Mucosa of descending colon (tissue), 3 donors: ENCODE results near the gene CLEC2D. TPM values are rescaled to one million over a fixed set of nuclear protein-coding genes. Genes with fewer than 3 reads are reported as not detected.

Source experiments
- ATAC-seq: fragments of 200-7000 bp; cut with Tn5 transposase; one replicate; pipeline ENCODE4 v1.9.1; 2020; ENCODE audit warnings: mild to moderate bottlenecking, moderate library complexity
- DNase-seq, 3 donors: peaks; one replicate each; pipeline ENCODE4 v3.0.0-alpha.2; 2020
- H3K36me3 ChIP-seq: fragments of 200-600 bp; one replicate; pipeline ENCODE4 v1.8.0; 2021; ENCODE audit warnings: low read depth, mild to moderate bottlenecking
- H3K4me1 ChIP-seq: fragments of 200-600 bp; one replicate; pipeline ENCODE4 v1.8.0; 2021; ENCODE audit warnings: low read depth, mild to moderate bottlenecking
- H3K4me3 ChIP-seq: fragments of 200-600 bp; one replicate; pipeline ENCODE4 v1.8.0; 2021; ENCODE audit warnings: mild to moderate bottlenecking
- H3K9me3 ChIP-seq: fragments of 200-600 bp; one replicate; pipeline ENCODE4 v1.8.0; 2021; ENCODE audit warnings: mild to moderate bottlenecking
- intact Hi-C, 2 donors: fragments of 100-400 bp; cut with DNase I in 1 of 2; cut with micrococcal nuclease in 1 of 2; formaldehyde crosslinking; loops; one replicate each; pipeline versions ENCODE4 v1.11.0 to v1.11.1; 2022; cut with DNase I, micrococcal nuclease
- total RNA-seq, 3 donors: library from RNA; stranded (reverse); fragmentation: NEBNext Ultra II Directional in 2 of 3; extraction: Animal tissue kit (Norgen Biotek cat#: 25700) in 2 of 3; gene quantifications; one replicate each; pipeline versions ENCODE4 v1.2.1 to v1.2.4, GENCODE V29; 2021 to 2023
- TF ChIP-seq, protein P1 (sequence below): fragments of 200-600 bp; IDR thresholded peaks from one replicate; pipeline ENCODE4 v1.8.0; 2022; ENCODE audit warnings: antibody characterized with exemption, mild to moderate bottlenecking
- donor health status: DM: no; HTN: no; CAD: no; lungs with moderate emphysema.
- donor health status: DM: no; HTN: no; CAD: no.
- donor health status: DM: no; HTN: yes; CAD: no.

Gene CLEC2D
- total RNA-seq, 3 donors from 2014 or later: 7.1 to 10.1 (median 7.2) TPM

DNA sequence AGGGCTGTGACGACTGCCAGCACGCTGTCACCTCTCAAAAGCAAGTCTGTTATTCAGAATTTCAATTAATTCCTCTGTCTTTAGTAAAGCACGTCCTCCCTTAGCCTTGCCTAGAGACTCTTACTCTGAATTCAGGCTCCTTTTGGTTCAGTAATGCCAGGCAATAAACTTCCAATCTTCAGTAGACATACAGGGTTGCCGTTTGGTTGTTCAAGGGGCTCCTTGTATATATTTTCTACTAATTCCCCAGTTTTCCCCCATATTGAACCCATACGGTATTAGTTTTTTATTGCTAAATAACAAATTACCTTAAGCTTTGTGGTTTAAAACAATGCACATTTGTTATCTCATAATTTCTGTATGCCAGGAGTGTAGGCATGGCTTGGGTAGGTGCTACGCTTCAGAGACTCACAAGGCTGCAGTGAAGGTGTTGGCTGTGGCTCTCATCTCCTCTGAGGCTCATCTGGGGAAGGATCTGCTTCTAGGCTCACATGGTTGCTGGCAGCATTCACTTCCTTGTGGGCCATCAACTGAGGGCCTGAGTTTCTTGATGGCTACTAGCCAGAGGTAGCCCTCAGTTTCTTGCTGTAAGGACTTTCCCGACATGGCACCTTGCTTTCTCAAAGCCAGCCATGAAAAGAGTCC lies 70.7 kb downstream of the CLEC2D start:
- Histone ChIP-seq H3K36me3 (no peaks in the 10 kb centered on the region), H3K9me3 (no peaks in the 10 kb centered on the region), H3K4me1 (peaks cover 7% of the 10 kb centered on the region), H3K4me3 (no peak overlapping the region)
- TF ChIP-seq, protein P1, sequence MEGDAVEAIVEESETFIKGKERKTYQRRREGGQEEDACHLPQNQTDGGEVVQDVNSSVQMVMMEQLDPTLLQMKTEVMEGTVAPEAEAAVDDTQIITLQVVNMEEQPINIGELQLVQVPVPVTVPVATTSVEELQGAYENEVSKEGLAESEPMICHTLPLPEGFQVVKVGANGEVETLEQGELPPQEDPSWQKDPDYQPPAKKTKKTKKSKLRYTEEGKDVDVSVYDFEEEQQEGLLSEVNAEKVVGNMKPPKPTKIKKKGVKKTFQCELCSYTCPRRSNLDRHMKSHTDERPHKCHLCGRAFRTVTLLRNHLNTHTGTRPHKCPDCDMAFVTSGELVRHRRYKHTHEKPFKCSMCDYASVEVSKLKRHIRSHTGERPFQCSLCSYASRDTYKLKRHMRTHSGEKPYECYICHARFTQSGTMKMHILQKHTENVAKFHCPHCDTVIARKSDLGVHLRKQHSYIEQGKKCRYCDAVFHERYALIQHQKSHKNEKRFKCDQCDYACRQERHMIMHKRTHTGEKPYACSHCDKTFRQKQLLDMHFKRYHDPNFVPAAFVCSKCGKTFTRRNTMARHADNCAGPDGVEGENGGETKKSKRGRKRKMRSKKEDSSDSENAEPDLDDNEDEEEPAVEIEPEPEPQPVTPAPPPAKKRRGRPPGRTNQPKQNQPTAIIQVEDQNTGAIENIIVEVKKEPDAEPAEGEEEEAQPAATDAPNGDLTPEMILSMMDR: no peak
- intact Hi-C loops: loop anchor here in 1 of 2 donors (10.0 kb wide), 1 partner anchor 185 kb away; no protein-coding TSS in a partner anchor
- DNase-seq (no peak), ATAC-seq (peak; percentile 68)

DNA sequence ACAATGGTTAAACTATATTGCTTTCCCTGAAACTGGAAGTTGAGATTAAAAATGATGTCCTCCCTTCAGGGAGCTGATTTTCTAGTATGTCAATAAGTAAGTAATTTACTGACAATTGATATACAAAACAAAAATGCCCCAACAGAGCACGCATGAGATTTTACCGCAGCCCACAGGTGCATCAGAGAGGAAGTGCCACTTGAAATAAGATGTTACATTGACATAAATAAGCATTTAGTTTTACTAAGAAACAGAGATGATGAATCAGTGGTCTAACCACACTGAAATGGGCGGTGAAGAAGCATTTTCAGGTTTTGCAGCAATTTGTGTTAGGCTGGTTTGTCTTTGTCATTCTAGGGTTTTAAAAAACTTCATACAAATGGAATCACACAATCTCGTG lies 72.2 kb downstream of the CLEC2D start:
- H3K4me1 ChIP-seq: peaks cover 7% of the 10 kb centered on the region
- ATAC-seq: peak; percentile 69
- no peaks in the 10 kb centered on the region for H3K9me3 ChIP-seq
- H3K4me3 ChIP-seq: no peak overlapping the region
- peak in 2 of 3 donors; percentile 54 to 55 for DNase-seq
- intact Hi-C loops: loop anchor here in 1 of 2 donors (10.0 kb wide), 1 partner anchor 183 kb away; no protein-coding TSS in a partner anchor
- TF ChIP-seq, protein P1: no peak
- H3K36me3 ChIP-seq: no peaks in the 10 kb centered on the region

DNA sequence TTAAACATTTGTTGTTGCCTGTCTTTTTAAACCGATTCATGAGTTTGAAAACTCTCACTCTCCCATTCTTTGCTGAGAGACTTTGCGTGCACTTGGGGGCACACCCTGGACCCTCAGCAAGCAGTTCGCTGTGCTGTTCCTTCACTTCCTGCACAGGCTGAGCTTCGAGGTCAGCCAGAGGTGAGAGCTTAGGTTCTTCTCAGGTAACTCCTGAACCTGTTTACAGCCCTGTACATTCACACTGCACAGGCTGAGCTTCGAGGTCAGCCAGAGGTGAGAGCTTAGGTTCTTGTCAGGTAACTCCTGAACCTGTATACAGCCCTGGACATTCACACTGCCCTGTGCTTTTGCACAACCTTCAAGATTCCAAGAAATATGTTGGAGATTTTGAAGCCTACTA lies 73.1 kb downstream of the CLEC2D start:
- TF ChIP-seq, protein P1: no peak
- ATAC-seq (peak; percentile 75), DNase-seq (peak in 2 of 3 donors; percentile 31 to 60)
- intact Hi-C loops: loop anchor here in 1 of 2 donors (10.0 kb wide), 1 partner anchor 182 kb away; no protein-coding TSS in a partner anchor
- Histone ChIP-seq H3K4me1 (peaks cover 3% of the 10 kb centered on the region), H3K9me3 (no peaks in the 10 kb centered on the region), H3K36me3 (no peaks in the 10 kb centered on the region), H3K4me3 (no peak overlapping the region)

DNA sequence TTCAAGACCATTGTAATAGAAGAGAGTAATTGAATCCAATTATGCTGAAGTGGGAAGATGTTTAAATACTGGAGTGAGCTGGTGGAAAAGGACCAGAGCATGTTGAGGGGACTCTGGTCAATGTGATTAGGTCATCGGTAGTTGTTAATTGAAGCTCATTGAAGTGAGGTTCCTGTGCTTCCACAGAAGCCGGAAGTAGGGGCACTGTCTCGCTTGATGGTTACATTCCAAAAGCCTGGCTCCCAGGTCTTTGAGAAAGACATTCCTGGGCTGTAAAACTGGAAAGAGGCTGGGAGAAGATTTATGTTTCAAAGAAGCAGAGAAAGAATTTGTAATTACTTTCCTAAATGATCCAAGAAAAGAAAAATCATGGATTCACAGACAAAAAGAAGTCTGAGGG lies 75.7 kb downstream of the CLEC2D start:
- no peaks in the 10 kb centered on the region for H3K9me3 ChIP-seq
- H3K36me3 ChIP-seq: no peaks in the 10 kb centered on the region
- no peak overlapping the region for H3K4me3 ChIP-seq
- intact Hi-C loops: loop anchor here in 1 of 2 donors (10.0 kb wide), 1 partner anchor 180 kb away; no protein-coding TSS in a partner anchor
- ATAC-seq: no peak
- no peak for DNase-seq
- peaks cover 3% of the 10 kb centered on the region for H3K4me1 ChIP-seq
- TF ChIP-seq, protein P1: no peak

Other genes starting within 250 kb of the CLEC2D start
- 1 to 10 TPM; 1.5 to 2.1 (median 1.7) TPM for gene KLRB1, start 61.8 kb upstream of the CLEC2D start, total RNA-seq
- under 1 TPM in 2 of 3 donors, not detected in 1; 0.51 to 0.64 TPM for gene CLECL1, start 63.4 kb downstream of the CLEC2D start, total RNA-seq
- gene CD69, start 91.2 kb downstream of the CLEC2D start, total RNA-seq: 1 to 10 TPM; 2.4 to 4.7 (median 3.2) TPM
- gene KLRF1, start 157.8 kb downstream of the CLEC2D start, total RNA-seq: under 1 TPM; 0.55 to 0.73 (median 0.58) TPM
- 1 to 10 TPM; 3.5 to 7.3 (median 6.5) TPM for gene CLEC2B, start 199.6 kb downstream of the CLEC2D start, total RNA-seq
- under 1 TPM in 1 of 3 donors, not detected in 2; 0.43 TPM for gene KLRF2, start 211.8 kb downstream of the CLEC2D start, total RNA-seq